GM23248 (cell line): Measurements from ENCODE around the gene HIF1A.

ENCODE experiments used
- EZH2 ChIP-seq: fragments of 200-600 bp; sonication (generic); IDR thresholded peaks from 2 replicates; pipeline ENCODE4 v1.6.1; 2018; ENCODE audit warnings: antibody characterized with exemption, mild to moderate bottlenecking; ENCODE audit not compliant: insufficient read depth, poor library complexity, severe bottlenecking
- EZH2phosphoT487 ChIP-seq: fragments of 200-600 bp; sonication (generic); IDR thresholded peaks from 2 replicates; pipeline ENCODE4 v1.6.1; 2018; ENCODE audit warnings: antibody characterized with exemption, moderate library complexity, mild to moderate bottlenecking, low read depth; ENCODE audit not compliant: insufficient read depth

GRCh38 chr14:61742371-61742770, 47.1 kb downstream of the HIF1A start:
- no peak for TF ChIP-seq EZH2
- TF ChIP-seq EZH2phosphoT487 = no peak
